GM12878 (cell line): ENCODE data around the gene HSPB6. TPM values are rescaled to one million over a fixed set of nuclear protein-coding genes. Genes with fewer than 3 reads are reported as not detected.

Experiments
- ATAC-seq: fragments of 200-7000 bp; cut with Tn5 transposase; 3 replicates; pipeline ENCODE4 v1.9.1; 2020; ENCODE audit warnings: mild to moderate bottlenecking, moderate library complexity
- BruUV-seq: library from RNA; stranded (reverse); fragments of 400-500 nt; replicated peaks from 2 replicates; lab custom pipeline; 2021; lab: Mats Ljungman, UMichigan
- CTCF ChIA-PET: fragments of 300-600 bp; sonication (Branson Sonifier 250); formaldehyde crosslinking; extraction: SDS; loops from one replicate; lab custom pipeline; 2021; ENCODE audit warnings: inconsistent platforms; lab: Yijun Ruan, JAX
- POLR2A ChIA-PET: fragments of 350-600 bp; formaldehyde crosslinking; extraction: SDS; loops from one replicate; lab custom pipeline; 2021; ENCODE audit warnings: inconsistent platforms; lab: Charles Lee
- RAD21 ChIA-PET: fragments of 300-600 bp; sonication (Branson Sonifier 250); formaldehyde crosslinking; loops from one replicate; lab custom pipeline; 2023; ENCODE audit warnings: antibody characterized with exemption; ENCODE audit not compliant: unreplicated experiment; lab: Charles Lee
- SMC1A ChIA-PET: fragments of 300-600 bp; sonication (Branson Sonifier 250); formaldehyde crosslinking; loops from one replicate; lab custom pipeline; 2023; ENCODE audit not compliant: unreplicated experiment, uncharacterized antibody; lab: Charles Lee
- DNase-seq: peaks from one replicate; pipeline ENCODE4 v3.0.0-alpha.2; 2011; ENCODE audit warnings: low read depth, low spot score
- FAIRE-seq: peaks from 3 replicates; lab custom pipeline; 2011; peaks lifted over from hg19 to GRCh38; lab: Jason Lieb, UNC
- H2AFZ ChIP-seq: 2 replicates; pipeline ENCODE4 v1.6.0; 2011; ENCODE audit warnings: low read depth, low read length, control low read depth; ENCODE audit not compliant: control insufficient read depth
- H3K27ac ChIP-seq: 2 replicates; pipeline ENCODE4 v1.5.1; 2011; ENCODE audit warnings: control low read depth; ENCODE audit not compliant: control insufficient read depth, insufficient read depth
- H3K27me3 ChIP-seq, 2 experiments: replicated peaks in 1 of 2; 2 replicates each; pipeline versions ENCODE4 v1.6.0 to v1.6.1; 2011; ENCODE audit warnings: low read length in 1 of 2; ENCODE audit not compliant: control insufficient read depth in 2 of 2, insufficient read depth in 2 of 2
- H3K36me3 ChIP-seq, 2 experiments: 2 replicates each; pipeline ENCODE4 v1.5.1; 2011; ENCODE audit warnings: low read length in 1 of 2; ENCODE audit not compliant: control insufficient read depth in 2 of 2, insufficient read depth in 2 of 2
- H3K4me1 ChIP-seq: 2 replicates; pipeline ENCODE4 v1.6.1; 2011; ENCODE audit warnings: mild to moderate bottlenecking, low read length, moderate library complexity, mixed read lengths; ENCODE audit not compliant: control insufficient read depth, insufficient read depth
- H3K4me2 ChIP-seq: 2 replicates; pipeline ENCODE4 v1.6.0; 2011; ENCODE audit warnings: control low read depth; ENCODE audit not compliant: control insufficient read depth, insufficient read depth
- H3K4me3 ChIP-seq: fragments of 200-600 bp; sonication (generic); 2 replicates; pipeline ENCODE4 v1.5.1; 2016
- H3K79me2 ChIP-seq: 2 replicates; pipeline ENCODE4 v1.6.0; 2011; ENCODE audit warnings: low read length; ENCODE audit not compliant: control insufficient read depth, insufficient read depth
- H3K9ac ChIP-seq: 2 replicates; pipeline ENCODE4 v1.8.0; 2011; ENCODE audit warnings: low read length, control low read depth, mixed read lengths; ENCODE audit not compliant: control insufficient read depth, insufficient read depth
- H3K9me3 ChIP-seq: replicated peaks from 3 replicates; pipeline ENCODE4 v1.5.1; 2011; ENCODE audit warnings: mild to moderate bottlenecking, low read length; ENCODE audit not compliant: control insufficient read depth, insufficient read depth
- H4K20me1 ChIP-seq: 2 replicates; pipeline ENCODE4 v1.6.0; 2011; ENCODE audit not compliant: control insufficient read depth, insufficient read depth
- BACH1 ChIP-seq: fragments of 450-650 bp; IDR thresholded peaks from 2 replicates; pipeline ENCODE4 v1.6.1; 2017; ENCODE audit warnings: mild to moderate bottlenecking, borderline replicate concordance
- BMI1 ChIP-seq: fragments of 450-650 bp; IDR thresholded peaks from 2 replicates; pipeline ENCODE4 v1.6.1; 2016; ENCODE audit warnings: mild to moderate bottlenecking, moderate library complexity, borderline replicate concordance
- BRCA1 ChIP-seq: IDR thresholded peaks from 2 replicates; pipeline ENCODE4 v1.6.1; 2011; ENCODE audit warnings: low read depth, low read length, improper control_type of control experiment
- CREM ChIP-seq: IDR thresholded peaks from 2 replicates; pipeline ENCODE4 v1.6.1; 2014; ENCODE audit warnings: antibody characterized with exemption, low read depth
- DPF2 ChIP-seq: fragments of 450-650 bp; IDR thresholded peaks from 2 replicates; pipeline ENCODE4 v1.6.1; 2017; ENCODE audit warnings: mild to moderate bottlenecking
- FOXM1 ChIP-seq: IDR thresholded peaks from 2 replicates; pipeline ENCODE4 v1.6.1; 2012; ENCODE audit warnings: low read depth, mild to moderate bottlenecking, inconsistent platforms, low read length, moderate library complexity
- HDGF ChIP-seq: fragments of 450-650 bp; IDR thresholded peaks from 2 replicates; pipeline ENCODE4 v1.6.1; 2016; ENCODE audit warnings: antibody characterized with exemption
- IKZF1 ChIP-seq: fragments of 450-650 bp; conservative IDR thresholded peaks from 2 replicates; pipeline ENCODE4 v1.6.1; 2017; ENCODE audit warnings: antibody characterized with exemption, mild to moderate bottlenecking
- MXI1 ChIP-seq: fragments of 150-350 bp; IDR thresholded peaks from 2 replicates; pipeline ENCODE4 v1.6.1; 2011; ENCODE audit warnings: low read depth, mild to moderate bottlenecking, inconsistent platforms, low read length, improper control_type of control experiment
- NR2C1 ChIP-seq: fragments of 450-650 bp; IDR thresholded peaks from 2 replicates; pipeline ENCODE4 v1.6.1; 2017; ENCODE audit warnings: antibody characterized with exemption, mild to moderate bottlenecking, moderate library complexity
- POU2F2 ChIP-seq: IDR thresholded peaks from 3 replicates; pipeline ENCODE4 v1.6.1; 2011; ENCODE audit warnings: low read depth, mild to moderate bottlenecking, low read length, borderline replicate concordance
- RFX5 ChIP-seq: IDR thresholded peaks from 2 replicates; pipeline ENCODE4 v1.6.1; 2011; ENCODE audit warnings: low read depth, low read length, improper control_type of control experiment
- SP1 ChIP-seq: IDR thresholded peaks from one replicate; pipeline ENCODE4 v1.6.1; 2011; ENCODE audit warnings: low read depth, low read length
- TAF1 ChIP-seq: IDR thresholded peaks from 2 replicates; pipeline ENCODE4 v1.6.1; 2011; ENCODE audit warnings: mild to moderate bottlenecking, low read depth, low read length, borderline replicate concordance
- TCF12 ChIP-seq: IDR thresholded peaks from 2 replicates; pipeline ENCODE4 v1.6.1; 2011; ENCODE audit warnings: low read depth, mild to moderate bottlenecking, low read length
- YY1 ChIP-seq: IDR thresholded peaks from 2 replicates; pipeline ENCODE4 v1.6.1; 2011; ENCODE audit warnings: low read depth, mild to moderate bottlenecking, low read length
- ZNF24 ChIP-seq: fragments of 450-650 bp; IDR thresholded peaks from 2 replicates; pipeline ENCODE4 v1.6.1; 2017; ENCODE audit warnings: antibody characterized with exemption, mild to moderate bottlenecking
- WGBS: methylation state at CpG from one replicate; pipeline ENCODE4 v1.1.6; 2016; ENCODE audit warnings: low lambda C conversion rate; ENCODE audit not compliant: insufficient replicate concordance, insufficient coverage; ENCODE audit errors: missing lambda C conversion rate; 5-methylcytosine and 5-hydroxymethylcytosine counted together
- in situ Hi-C: fragments of 300-500 bp; cut with MboI; formaldehyde crosslinking; loops from 9 replicates; pipeline ENCODE4 v1.14.3; 2018; ENCODE audit warnings: mixed read lengths
- intact Hi-C: fragments of 100-400 bp; cut with micrococcal nuclease; formaldehyde crosslinking; loops from one replicate; pipeline ENCODE4 v1.14.2; 2022; ENCODE audit not compliant: unreplicated experiment
- polyA plus RNA-seq, 11 experiments: library from polyadenylated mRNA; depleted of rRNA in 4 of 11; unstranded in 6 of 11; stranded (reverse) in 5 of 11; fragments of >200 nt; fragmentation: Nextera tagmentation in 4 of 11; fragmentation: Illumina TruSeq in 1 of 11; extraction: Ambion mirVana in 4 of 11; extraction: Trizol in 1 of 11; gene quantifications; 1 replicate in 1 of 11; 2 replicates in 10 of 11; pipeline versions ENCODE4 v1.2.1 to v1.2.3, GENCODE V29; 2011 to 2016; ENCODE audit warnings: inconsistent platforms in 2 of 11, missing spikeins in 2 of 11, low read depth in 1 of 11
- total RNA-seq, 4 experiments: library from RNA; depleted of rRNA in 3 of 4; stranded (reverse); fragments of >200 nt in 3 of 4; fragmentation: Illumina TruSeq in 1 of 4; extraction: Trizol in 1 of 4; gene quantifications; 2 replicates each; pipeline versions ENCODE4 v1.2.1 to v1.2.3, GENCODE V29; 2013 to 2021
- TF ChIP-seq, protein P1 (sequence below): IDR thresholded peaks from 2 replicates; pipeline ENCODE4 v1.6.1; 2012; ENCODE audit warnings: low read depth, low read length, improper control_type of control experiment
- TF ChIP-seq, protein P2 (sequence below): fragments of 450-650 bp; conservative IDR thresholded peaks from 2 replicates; pipeline ENCODE4 v1.6.1; 2017; ENCODE audit warnings: mild to moderate bottlenecking, moderate library complexity

HSPB6 gene
- total and polyA plus RNA-seq, 10 of the 15 experiments (the other 5 are each of a cell fraction or from before 2014, with no cell fraction given), result 0.09 to 1.6 (median 0.36) TPM; not detected in 4

DNA sequence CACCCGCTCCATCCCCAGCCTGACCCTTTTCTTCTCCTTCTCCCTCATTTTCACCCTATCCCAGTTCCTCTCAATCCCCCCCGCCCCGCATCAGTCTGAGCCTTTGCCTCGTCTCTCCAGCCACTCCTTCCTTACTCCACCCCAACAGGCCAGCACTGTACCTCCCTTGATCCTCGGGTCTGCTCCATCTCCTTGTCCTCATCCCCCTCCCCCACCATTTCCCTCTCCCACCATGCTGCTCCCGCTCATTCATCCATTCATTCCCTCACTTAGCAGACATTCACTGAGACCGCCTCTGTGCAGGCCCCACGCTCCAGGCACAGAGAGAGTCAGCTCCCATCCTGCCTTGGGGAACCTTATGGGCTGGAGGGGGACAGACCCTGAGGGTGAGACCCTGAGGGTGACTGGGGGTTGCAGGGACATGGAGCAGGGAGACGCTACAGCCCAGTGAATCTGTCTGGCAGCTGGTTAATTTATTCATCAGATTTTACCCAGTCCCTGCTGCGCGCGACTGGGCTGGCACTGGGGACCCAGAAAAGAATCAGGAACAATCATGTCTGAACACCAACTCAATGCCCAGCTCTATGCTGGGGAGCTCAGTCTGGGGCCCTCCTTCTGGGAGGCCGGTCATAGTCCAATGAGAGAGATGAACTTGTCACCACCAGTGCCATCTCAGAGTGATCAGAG, 19.4 kb upstream of the HSPB6 start (continued):
- TF ChIP-seq, protein P1, sequence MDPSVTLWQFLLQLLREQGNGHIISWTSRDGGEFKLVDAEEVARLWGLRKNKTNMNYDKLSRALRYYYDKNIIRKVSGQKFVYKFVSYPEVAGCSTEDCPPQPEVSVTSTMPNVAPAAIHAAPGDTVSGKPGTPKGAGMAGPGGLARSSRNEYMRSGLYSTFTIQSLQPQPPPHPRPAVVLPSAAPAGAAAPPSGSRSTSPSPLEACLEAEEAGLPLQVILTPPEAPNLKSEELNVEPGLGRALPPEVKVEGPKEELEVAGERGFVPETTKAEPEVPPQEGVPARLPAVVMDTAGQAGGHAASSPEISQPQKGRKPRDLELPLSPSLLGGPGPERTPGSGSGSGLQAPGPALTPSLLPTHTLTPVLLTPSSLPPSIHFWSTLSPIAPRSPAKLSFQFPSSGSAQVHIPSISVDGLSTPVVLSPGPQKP, result no peak
- no peak for TF ChIP-seq TAF1
- no peak for TF ChIP-seq HDGF

DNA sequence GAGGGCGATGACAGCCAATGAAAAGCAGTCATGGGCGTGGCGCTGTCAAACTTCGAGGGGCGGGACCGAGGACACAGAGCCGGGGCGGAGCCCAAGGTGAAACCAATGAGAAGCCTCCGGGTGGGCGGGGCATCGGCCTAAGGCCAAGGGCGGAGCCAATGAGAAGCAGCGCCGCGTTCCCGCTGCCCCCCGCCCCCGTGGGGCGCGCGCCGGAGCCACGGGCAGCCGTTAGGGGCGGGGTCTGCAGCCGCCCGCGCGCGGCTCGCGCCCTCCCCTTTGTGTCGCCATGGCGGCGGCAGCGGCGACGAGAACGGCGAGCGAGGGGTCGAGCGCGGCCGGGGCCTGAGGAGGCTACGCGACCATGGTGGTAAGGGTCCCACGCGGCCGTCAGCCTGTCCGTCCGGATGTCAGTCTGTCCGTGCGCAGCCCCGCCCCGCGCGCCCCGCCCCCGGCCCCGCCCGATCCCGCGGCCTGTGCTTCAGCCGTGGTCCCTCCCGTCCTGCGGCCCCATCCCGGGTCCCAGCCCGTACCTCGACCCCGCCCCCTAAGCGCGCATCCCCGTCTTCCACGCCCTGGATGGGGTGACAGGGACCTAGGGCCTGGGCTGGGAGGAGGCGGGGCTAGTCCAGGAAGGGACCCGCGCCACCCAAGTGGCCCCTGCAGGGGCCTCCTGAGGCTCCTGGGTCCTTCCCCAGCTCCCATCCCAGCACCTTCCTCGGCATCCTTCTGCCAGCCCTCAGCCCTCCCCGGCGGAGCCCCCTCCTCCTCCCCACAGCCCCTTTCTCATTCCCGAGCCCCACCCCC, 18.7 kb upstream of the HSPB6 start, which contains the start of gene ARHGAP33:
Gene ARHGAP33, plus strand, starts transcription at position 267 of the 804 bp plus-strand sequence. Its CDS starts 95 bp downstream, at position 362.
- whole genome bisulfite sequencing, result under 1% methylated on average over 55 of the region's 82 CpGs
- POLR2A ChIA-PET, result interaction anchor here (0.5 to 1.7 kb wide), 3 partner anchors 13 to 35 kb away, joined by 4 to 5 read pairs (median 4); partner anchors contain the start of gene LIN37
- peak; percentile 99 for FAIRE-seq
- TF ChIP-seq BMI1, result no peak
- TF ChIP-seq POU2F2, result 0 out of 3 replicates have a peak, but pooled peaks have one; percentile 45
- TF ChIP-seq SP1, result peak; percentile 89
- TF ChIP-seq DPF2, result peak; percentile 52; the same call in 1 of the 2 replicates
- peak; percentile 6; the same call in 1 of the 2 replicates for TF ChIP-seq CREM
- 0 out of 2 replicates have a peak, but pooled peaks have one; percentile 32 for TF ChIP-seq TAF1
- peak; percentile 28; the same call in 1 of the 2 replicates for TF ChIP-seq IKZF1
- TF ChIP-seq BACH1, result peak; percentile 51; the same call in 1 of the 2 replicates
- TF ChIP-seq FOXM1, result no peak
- no peak for TF ChIP-seq ZNF24
- TF ChIP-seq, protein P2, sequence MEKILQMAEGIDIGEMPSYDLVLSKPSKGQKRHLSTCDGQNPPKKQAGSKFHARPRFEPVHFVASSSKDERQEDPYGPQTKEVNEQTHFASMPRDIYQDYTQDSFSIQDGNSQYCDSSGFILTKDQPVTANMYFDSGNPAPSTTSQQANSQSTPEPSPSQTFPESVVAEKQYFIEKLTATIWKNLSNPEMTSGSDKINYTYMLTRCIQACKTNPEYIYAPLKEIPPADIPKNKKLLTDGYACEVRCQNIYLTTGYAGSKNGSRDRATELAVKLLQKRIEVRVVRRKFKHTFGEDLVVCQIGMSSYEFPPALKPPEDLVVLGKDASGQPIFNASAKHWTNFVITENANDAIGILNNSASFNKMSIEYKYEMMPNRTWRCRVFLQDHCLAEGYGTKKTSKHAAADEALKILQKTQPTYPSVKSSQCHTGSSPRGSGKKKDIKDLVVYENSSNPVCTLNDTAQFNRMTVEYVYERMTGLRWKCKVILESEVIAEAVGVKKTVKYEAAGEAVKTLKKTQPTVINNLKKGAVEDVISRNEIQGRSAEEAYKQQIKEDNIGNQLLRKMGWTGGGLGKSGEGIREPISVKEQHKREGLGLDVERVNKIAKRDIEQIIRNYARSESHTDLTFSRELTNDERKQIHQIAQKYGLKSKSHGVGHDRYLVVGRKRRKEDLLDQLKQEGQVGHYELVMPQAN, result peak; percentile 73
- 0 out of 2 replicates have a peak, but pooled peaks have one; percentile 19 for TF ChIP-seq NR2C1
- peak; percentile 86 for TF ChIP-seq YY1
- TF ChIP-seq TCF12, result no peak
- peak; percentile 67 for TF ChIP-seq RFX5
- 0 out of 2 replicates have a peak, but pooled peaks have one; percentile 37 for TF ChIP-seq MXI1
- TF ChIP-seq BRCA1, result no peak

More for the DNA sequence above, 18.7 kb upstream of the HSPB6 start, which contains the start of gene ARHGAP33:
- Histone ChIP-seq H4K20me1 (no peaks in the 10 kb centered on the region), H3K36me3 (no peaks in the 10 kb centered on the region; a peak in 1 of 4 replicates), H3K27me3 (no peaks in the 10 kb centered on the region), H3K4me2 (peak within 1 kb of the TSS; percentile 86), H3K9me3 (no peaks in the 10 kb centered on the region), H3K79me2 (no peaks in the 10 kb centered on the region), H3K4me1 (no peaks in the 10 kb centered on the region), H2AFZ (peak within 1 kb of the TSS; percentile 59), H3K4me3 (peak within 1 kb of the TSS; percentile 77), H3K9ac (peak within 1 kb of the TSS; percentile 65), H3K27ac (peak within 1 kb of the TSS; percentile 25)
- no TSS peak for BruUV-seq
- in situ Hi-C loops, result no loop called here
- SMC1A ChIA-PET, result no interaction called here
- intact Hi-C loops, result no loop called here
- CTCF ChIA-PET, result interaction anchor here (0.8 kb wide), 1 partner anchor 57 kb away, joined by 3 read pairs; no protein-coding TSS in a partner anchor
- RAD21 ChIA-PET, result no interaction called here
- DNase-seq (peak; percentile 87), ATAC-seq (peak; percentile 98)
